HG03442 (cell line): Measurements from ENCODE around the gene TST.

ENCODE experiments used
- ATAC-seq: cut with Tn5 transposase; IDR thresholded peaks from one replicate; pipeline ENCODE4 v1.9.1; 2021; ENCODE audit warnings: mild to moderate bottlenecking, moderate library complexity; ENCODE audit not compliant: unreplicated experiment

Gene TST

GRCh38 chr22:37054056-37054395 lies 34.8 kb upstream of the TST start:
- no peak for ATAC-seq

GRCh38 chr22:37053310-37054055 lies 34.2 kb upstream of the TST start:
- ATAC-seq: no peak

- no peak for ATAC-seq
Measured at GRCh38 chr22:37052386-37053309, 33.4 kb upstream of the TST start.

GRCh38 chr22:37051391-37052385 lies 32.4 kb upstream of the TST start, which contains the start of gene KCTD17:
TSS of gene KCTD17 (plus strand) at chr22:37051742. CDS start at chr22:37051761, 19 bp downstream.
- peak; percentile 57 for ATAC-seq

- no peak for ATAC-seq
Measured at GRCh38 chr22:37050913-37051312, 31.7 kb upstream of the TST start.

GRCh38 chr22:37049224-37049623 lies 30.0 kb upstream of the TST start:
- no peak for ATAC-seq

GRCh38 chr22:37048133-37048532 lies 28.9 kb upstream of the TST start:
- ATAC-seq: no peak

- no peak for ATAC-seq
Measured at GRCh38 chr22:37047006-37047405, 27.8 kb upstream of the TST start.

GRCh38 chr22:37046589-37046988 lies 27.3 kb upstream of the TST start:
- no peak for ATAC-seq

GRCh38 chr22:37045958-37046357 lies 26.7 kb upstream of the TST start:
- no peak for ATAC-seq

GRCh38 chr22:37044634-37045625 lies 25.7 kb upstream of the TST start:
- ATAC-seq: no peak

GRCh38 chr22:37043828-37044538 lies 24.7 kb upstream of the TST start:
- ATAC-seq: no peak

GRCh38 chr22:37043209-37043827 lies 24.1 kb upstream of the TST start:
- ATAC-seq: no peak

GRCh38 chr22:37039466-37039865 lies 20.2 kb upstream of the TST start:
- ATAC-seq: no peak

- ATAC-seq: no peak
Measured at GRCh38 chr22:37037669-37038068, 18.4 kb upstream of the TST start.

- ATAC-seq: no peak
Measured at GRCh38 chr22:37036655-37037377, 17.6 kb upstream of the TST start.

GRCh38 chr22:37033605-37034430 lies 14.6 kb upstream of the TST start:
- no peak for ATAC-seq
